ENCODE data around the gene HCFC1R1. TPM values are rescaled to one million over a fixed set of nuclear protein-coding genes. Genes with fewer than 3 reads are reported as not detected.

Gene HCFC1R1
- total and polyA plus RNA-seq, 11 donors, result 32.8 to 189 (median 54.6) TPM

- H3K27me3 ChIP-seq, result peaks cover 8 to 77% (median 43%) of the 10 kb centered on the region in 9 donors
- peaks cover 0 to 30% (median 4%) of the 10 kb centered on the region in 12 donors for H3K4me1 ChIP-seq
- intact Hi-C loops (cut with DNase I), result no loop called here
- no peaks in the 10 kb centered on the region for H3K9me3 ChIP-seq
- peak overlapping the region in 1 of 12 donors; percentile 49 for H3K27ac ChIP-seq
- WGBS, 4 donors, result 60 to 69% (median 65%) methylated on average over 12 to 13 of the region's 13 CpGs
- DNase-seq (no peak), ATAC-seq (no peak)
- no peak for TF ChIP-seq POLR2A (IDR thresholded peaks at IDR 0.05)
- peaks cover 0 to 2% (median 0%) of the 10 kb centered on the region in 9 donors for H3K36me3 ChIP-seq
- peak overlapping the region in 1 of 12 donors; percentile 33 for H3K4me3 ChIP-seq
These were observed 16.4 kb downstream of the HCFC1R1 start for GRCh38 chr16:3007059-3007956.

- peaks cover 0 to 2% (median 0%) of the 10 kb centered on the region in 9 donors for H3K36me3 ChIP-seq
- TF ChIP-seq CTCF (IDR thresholded peaks at IDR 0.05), result no peak
- no peak for TF ChIP-seq POLR2A (IDR thresholded peaks at IDR 0.05)
- peaks cover 0 to 30% (median 4%) of the 10 kb centered on the region in 12 donors for H3K4me1 ChIP-seq
- peaks cover 0 to 62% (median 29%) of the 10 kb centered on the region in 9 donors for H3K27me3 ChIP-seq
- DNase-seq, result no peak
- peak overlapping the region in 9 of 12 donors; percentile 18 to 80 (median 65) for H3K27ac ChIP-seq
- peak overlapping the region in 11 of 12 donors; percentile 15 to 56 (median 50) for H3K4me3 ChIP-seq
- no peak for ATAC-seq
- intact Hi-C loops (cut with DNase I), result loop anchor here in 1 of 10 donors (1.0 kb wide), 1 partner anchor 15 kb away; the partner anchor contains the start of gene TNFRSF12A
- no peaks in the 10 kb centered on the region for H3K9me3 ChIP-seq
- 5 to 8% (median 6%) methylated on average over 19 to 25 of the region's 25 CpGs for WGBS, 4 donors
These were observed 18.9 kb downstream of the HCFC1R1 start for GRCh38 chr16:3004781-3005284.

GRCh38 chr16:3004319-3004718 is 19.4 kb downstream of the HCFC1R1 start:
- H3K4me1 ChIP-seq, result peaks cover 0 to 30% (median 4%) of the 10 kb centered on the region in 12 donors
- DNase-seq (no peak), ATAC-seq (no peak)
- H3K27me3 ChIP-seq, result peaks cover 0 to 57% (median 23%) of the 10 kb centered on the region in 9 donors
- H3K27ac ChIP-seq, result peak overlapping the region in 1 of 12 donors; percentile 67
- peaks cover 0 to 2% (median 0%) of the 10 kb centered on the region in 9 donors for H3K36me3 ChIP-seq
- 0 to 2% (median 1%) methylated on average over 17 to 64 of the region's 67 CpGs for WGBS, 4 donors
- H3K4me3 ChIP-seq, result peak overlapping the region in 6 of 12 donors; percentile 25 to 53 (median 40)
- intact Hi-C loops (cut with DNase I), result loop anchor here in 1 of 10 donors (1.0 kb wide), 1 partner anchor 16 kb away; the partner anchor contains the start of gene TNFRSF12A
- TF ChIP-seq POLR2A (IDR thresholded peaks at IDR 0.05), result no peak
- TF ChIP-seq CTCF (IDR thresholded peaks at IDR 0.05), result no peak
- H3K9me3 ChIP-seq, result no peaks in the 10 kb centered on the region

GRCh38 chr16:3003582-3004270 is 20.0 kb downstream of the HCFC1R1 start:
- Histone ChIP-seq H3K27ac (peak overlapping the region in 1 of 12 donors; percentile 67), H3K36me3 (peaks cover 0 to 2% (median 0%) of the 10 kb centered on the region in 9 donors), H3K27me3 (peaks cover 0 to 51% (median 20%) of the 10 kb centered on the region in 9 donors), H3K4me3 (peak overlapping the region in 10 of 12 donors; percentile 15 to 53 (median 28)), H3K4me1 (peaks cover 0 to 28% (median 4%) of the 10 kb centered on the region in 12 donors), H3K9me3 (no peaks in the 10 kb centered on the region)
- ATAC-seq, result peak; percentile 99
- 8 to 11% (median 9%) methylated on average over 40 to 58 of the region's 58 CpGs for WGBS, 4 donors
- TF ChIP-seq CTCF (IDR thresholded peaks at IDR 0.05), result peak; percentile 7 to 69 (median 55)
- TF ChIP-seq POLR2A (IDR thresholded peaks at IDR 0.05), result peak in 1 of 2 donors; percentile 40
- peak; percentile 95 to 99 (median 97) for DNase-seq
- intact Hi-C loops (cut with DNase I), result loop anchor here in 1 of 10 donors (1.0 kb wide), 1 partner anchor 17 kb away; the partner anchor contains the start of gene TNFRSF12A
